Fibroblast of skin of right quadriceps (primary cell): ENCODE results near the gene EDNRA.
"Not testable (repeated sequence)": the region's sequence is repeated elsewhere in the genome, so short reads cannot be mapped to it uniquely, and the experiment has no call there.

Experiments used
- DNase-seq: peaks from one replicate; pipeline ENCODE4 v3.0.0-alpha.2; 2013

The EDNRA gene

GRCh38 chr4:147480891-147481576 is at the start of gene EDNRA:
EDNRA (plus strand) TSS chr4:147481097; CDS start chr4:147485682, 4,585 bp downstream.
- peak; percentile 57 for DNase-seq

- not testable (repeated sequence) for DNase-seq
Measured at GRCh38 chr4:147434370-147434769, 46.5 kb upstream of the EDNRA start.

- no peak for DNase-seq
Measured at GRCh38 chr4:147440442-147440841, 40.5 kb upstream of the EDNRA start.

GRCh38 chr4:147447786-147448185 is 33.1 kb upstream of the EDNRA start:
- DNase-seq: no peak

GRCh38 chr4:147453561-147454141 is 27.2 kb upstream of the EDNRA start:
- DNase-seq: peak; percentile 50

GRCh38 chr4:147456706-147457105 is 24.2 kb upstream of the EDNRA start:
- DNase-seq: peak; percentile 3

- DNase-seq: peak; percentile 6
Measured at GRCh38 chr4:147461161-147461560, 19.7 kb upstream of the EDNRA start.

- no peak for DNase-seq
Measured at GRCh38 chr4:147463065-147463464, 17.8 kb upstream of the EDNRA start.

- DNase-seq: no peak
Measured at GRCh38 chr4:147465461-147465860, 15.4 kb upstream of the EDNRA start.

- no peak for DNase-seq
Measured at GRCh38 chr4:147477439-147477838, 3.5 kb upstream of the EDNRA start.

GRCh38 chr4:147479376-147479775 is 1.5 kb upstream of the EDNRA start:
- no peak for DNase-seq

GRCh38 chr4:147479786-147480185 is 1.1 kb upstream of the EDNRA start:
- DNase-seq: peak; percentile 83

GRCh38 chr4:147480502-147480890 is 401 bp upstream of the EDNRA start:
- DNase-seq: no peak

- DNase-seq: peak; percentile 30
Measured at GRCh38 chr4:147481577-147482109, 746 bp downstream of the EDNRA start.

GRCh38 chr4:147482281-147482680 is 1.4 kb downstream of the EDNRA start:
- peak; percentile 35 for DNase-seq

GRCh38 chr4:147485167-147485566 is 4.3 kb downstream of the EDNRA start:
- no peak for DNase-seq

GRCh38 chr4:147487616-147488015 is 6.7 kb downstream of the EDNRA start:
- DNase-seq: no peak

GRCh38 chr4:147488556-147488955 is 7.7 kb downstream of the EDNRA start:
- peak; percentile 59 for DNase-seq

GRCh38 chr4:147491086-147491485 is 10.2 kb downstream of the EDNRA start:
- no peak for DNase-seq

- peak; percentile 63 for DNase-seq
Measured at GRCh38 chr4:147492306-147492705, 11.4 kb downstream of the EDNRA start.

GRCh38 chr4:147492761-147493160 is 11.9 kb downstream of the EDNRA start:
- peak; percentile 87 for DNase-seq

GRCh38 chr4:147493307-147493706 is 12.4 kb downstream of the EDNRA start:
- DNase-seq: peak; percentile 25

GRCh38 chr4:147494301-147494700 is 13.4 kb downstream of the EDNRA start:
- no peak for DNase-seq

- no peak for DNase-seq
Measured at GRCh38 chr4:147496500-147496899, 15.6 kb downstream of the EDNRA start.
